ENCODE measurements around the gene SV2B. TPM values are rescaled to one million over a fixed set of nuclear protein-coding genes. Genes with fewer than 3 reads are reported as not detected.

Gene SV2B
- total RNA-seq, 1 donor from 2014 or later: 1.2 TPM

DNA sequence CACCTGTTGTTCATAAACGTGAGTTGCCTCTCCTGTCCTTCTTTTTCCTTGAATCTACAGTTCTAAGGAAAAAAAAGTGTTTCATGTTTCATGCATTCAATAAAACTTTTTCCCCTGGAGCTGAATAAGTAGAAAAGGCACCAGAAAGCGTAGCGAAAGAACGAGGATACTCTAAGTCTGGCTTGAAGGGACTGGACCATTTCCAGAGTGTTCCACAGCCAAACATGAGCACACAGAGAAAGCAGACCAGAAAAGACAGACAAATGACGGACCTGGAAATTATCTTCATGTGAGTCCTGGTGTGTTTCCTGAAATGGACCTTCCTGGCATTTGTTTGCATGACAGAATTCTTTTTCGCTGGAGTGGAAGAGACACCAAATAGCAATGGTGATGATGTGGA lies 204.7 kb downstream of the SV2B start:
- TF ChIP-seq, protein P1, sequence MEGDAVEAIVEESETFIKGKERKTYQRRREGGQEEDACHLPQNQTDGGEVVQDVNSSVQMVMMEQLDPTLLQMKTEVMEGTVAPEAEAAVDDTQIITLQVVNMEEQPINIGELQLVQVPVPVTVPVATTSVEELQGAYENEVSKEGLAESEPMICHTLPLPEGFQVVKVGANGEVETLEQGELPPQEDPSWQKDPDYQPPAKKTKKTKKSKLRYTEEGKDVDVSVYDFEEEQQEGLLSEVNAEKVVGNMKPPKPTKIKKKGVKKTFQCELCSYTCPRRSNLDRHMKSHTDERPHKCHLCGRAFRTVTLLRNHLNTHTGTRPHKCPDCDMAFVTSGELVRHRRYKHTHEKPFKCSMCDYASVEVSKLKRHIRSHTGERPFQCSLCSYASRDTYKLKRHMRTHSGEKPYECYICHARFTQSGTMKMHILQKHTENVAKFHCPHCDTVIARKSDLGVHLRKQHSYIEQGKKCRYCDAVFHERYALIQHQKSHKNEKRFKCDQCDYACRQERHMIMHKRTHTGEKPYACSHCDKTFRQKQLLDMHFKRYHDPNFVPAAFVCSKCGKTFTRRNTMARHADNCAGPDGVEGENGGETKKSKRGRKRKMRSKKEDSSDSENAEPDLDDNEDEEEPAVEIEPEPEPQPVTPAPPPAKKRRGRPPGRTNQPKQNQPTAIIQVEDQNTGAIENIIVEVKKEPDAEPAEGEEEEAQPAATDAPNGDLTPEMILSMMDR (IDR thresholded peaks at IDR 0.05): no peak
- Histone ChIP-seq H3K4me3 (no peak overlapping the region), H3K36me3 (no peaks in the 10 kb centered on the region), H3K4me1 (peaks cover 7% of the 10 kb centered on the region), H3K27me3 (ENCODE audit: low read depth) (no peaks in the 10 kb centered on the region), H3K27ac (no peak overlapping the region), H3K9me3 (no peaks in the 10 kb centered on the region)
- ATAC-seq (no peak), DNase-seq (no peak)
- intact Hi-C loops (cut with DNase I): loop anchor here (10.0 kb wide), 1 partner anchor 780 kb away; no protein-coding TSS in a partner anchor

DNA sequence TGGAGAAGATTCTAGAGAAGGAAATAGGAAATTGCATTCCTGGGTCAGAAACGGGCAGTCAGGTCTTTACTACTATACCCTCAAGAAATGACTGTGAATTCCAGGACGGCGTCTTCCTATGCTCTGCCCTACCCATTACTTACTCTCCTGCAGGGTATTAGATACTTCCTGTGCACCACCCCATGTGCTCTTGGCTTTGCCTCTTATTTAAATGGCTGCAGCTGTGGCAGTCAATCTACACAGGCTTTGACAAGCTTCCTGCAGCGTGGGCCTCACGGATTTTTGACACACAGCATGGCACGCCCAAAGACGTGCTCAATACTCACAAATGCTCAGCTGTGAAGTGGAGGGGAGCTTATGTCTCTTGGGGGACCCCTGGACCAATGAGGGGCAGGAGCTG lies 206.1 kb downstream of the SV2B start:
- no peaks in the 10 kb centered on the region for H3K36me3 ChIP-seq
- intact Hi-C loops (cut with DNase I): loop anchor here (10.0 kb wide), 1 partner anchor 779 kb away; no protein-coding TSS in a partner anchor
- TF ChIP-seq, protein P1 (IDR thresholded peaks at IDR 0.05): no peak
- no peaks in the 10 kb centered on the region for H3K27me3 ChIP-seq (ENCODE audit: low read depth)
- H3K27ac ChIP-seq: no peak overlapping the region
- H3K9me3 ChIP-seq: no peaks in the 10 kb centered on the region
- DNase-seq: no peak
- H3K4me3 ChIP-seq: no peak overlapping the region
- peaks cover 7% of the 10 kb centered on the region for H3K4me1 ChIP-seq
- no peak for ATAC-seq

DNA sequence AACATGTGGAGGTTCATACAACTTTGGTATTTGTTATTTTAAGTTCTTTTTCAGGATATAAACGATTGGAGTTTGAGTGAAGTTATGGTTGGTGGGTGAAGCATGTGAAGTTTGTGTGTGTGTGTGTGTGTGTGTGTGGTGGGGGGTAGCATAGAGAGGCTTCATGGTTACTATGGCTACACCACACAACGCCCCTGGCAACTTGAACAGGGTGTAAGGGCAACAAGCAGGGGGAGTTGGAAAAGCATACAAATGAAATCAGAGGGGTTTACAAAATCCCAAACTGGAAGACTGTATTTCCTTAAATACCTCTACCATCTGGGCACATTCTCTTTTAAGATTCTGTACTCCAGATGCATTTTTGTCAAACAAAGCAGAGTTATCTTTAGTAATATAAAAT lies 207.5 kb downstream of the SV2B start:
- TF ChIP-seq, protein P1 (IDR thresholded peaks at IDR 0.05): no peak
- peaks cover 7% of the 10 kb centered on the region for H3K4me1 ChIP-seq
- ATAC-seq (no peak), DNase-seq (no peak)
- intact Hi-C loops (cut with DNase I): loop anchor here (10.0 kb wide), 1 partner anchor 777 kb away; no protein-coding TSS in a partner anchor
- H3K4me3 ChIP-seq: no peak overlapping the region
- H3K27ac ChIP-seq: no peak overlapping the region
- H3K27me3 ChIP-seq (ENCODE audit: low read depth): no peaks in the 10 kb centered on the region
- no peaks in the 10 kb centered on the region for H3K36me3 ChIP-seq
- no peaks in the 10 kb centered on the region for H3K9me3 ChIP-seq

DNA sequence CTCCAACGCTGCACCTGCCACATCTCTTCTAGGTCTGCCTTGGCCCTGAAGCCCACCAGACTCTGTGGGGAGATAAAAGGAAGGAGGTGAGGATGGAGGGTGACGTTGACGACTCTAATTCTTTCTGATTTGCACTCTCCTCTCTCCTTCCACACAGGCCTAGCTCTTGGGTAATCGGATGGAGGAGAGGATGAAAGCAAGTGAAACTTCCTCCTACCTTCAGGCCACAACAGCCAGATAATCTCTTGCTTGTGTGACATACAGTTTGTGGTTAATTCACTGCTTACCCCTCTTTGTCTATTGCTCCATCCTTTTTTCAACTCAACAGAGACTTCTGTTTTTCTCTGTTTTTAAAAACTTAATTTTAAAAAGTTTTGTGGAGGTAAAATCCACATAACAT lies 208.1 kb downstream of the SV2B start:
- intact Hi-C loops (cut with DNase I): loop anchor here (10.0 kb wide), 1 partner anchor 777 kb away; no protein-coding TSS in a partner anchor
- ATAC-seq: no peak
- H3K27me3 ChIP-seq (ENCODE audit: low read depth): no peaks in the 10 kb centered on the region

DNA sequence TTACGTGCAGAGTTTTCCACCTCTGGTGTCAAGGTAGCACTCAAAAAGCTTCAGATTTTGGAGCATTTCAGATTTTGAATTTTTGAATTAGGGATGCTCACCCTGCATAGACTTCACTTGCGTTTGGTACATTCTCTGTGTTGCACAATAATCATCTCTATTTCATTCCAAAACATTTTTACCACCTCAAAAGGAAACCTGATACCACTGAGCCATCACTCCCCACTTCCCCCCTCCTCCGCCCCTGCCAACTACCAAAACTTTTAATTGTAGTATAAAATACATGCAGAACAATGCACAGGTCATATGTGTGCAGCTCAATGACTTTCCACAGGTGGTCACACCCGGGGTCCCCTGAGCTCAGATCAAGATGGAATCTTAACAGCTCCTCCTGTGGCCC lies 208.8 kb downstream of the SV2B start:
- TF ChIP-seq, protein P1 (IDR thresholded peaks at IDR 0.05): no peak
- Histone ChIP-seq H3K36me3 (no peaks in the 10 kb centered on the region), H3K27me3 (ENCODE audit: low read depth) (no peaks in the 10 kb centered on the region), H3K4me3 (no peak overlapping the region), H3K9me3 (no peaks in the 10 kb centered on the region), H3K4me1 (no peaks in the 10 kb centered on the region), H3K27ac (no peak overlapping the region)
- DNase-seq: no peak
- ATAC-seq: no peak
- intact Hi-C loops (cut with DNase I): loop anchor here (10.0 kb wide), 1 partner anchor 776 kb away; no protein-coding TSS in a partner anchor

More for the DNA sequence above, 208.1 kb downstream of the SV2B start:
- TF ChIP-seq, protein P1 (IDR thresholded peaks at IDR 0.05): no peak
- Histone ChIP-seq H3K4me3 (no peak overlapping the region), H3K27ac (no peak overlapping the region), H3K4me1 (peaks cover 3% of the 10 kb centered on the region), H3K36me3 (no peaks in the 10 kb centered on the region), H3K9me3 (no peaks in the 10 kb centered on the region)
- no peak for DNase-seq

All from lower lobe of right lung (tissue), 2 donors.